ENCODE data around the gene AMPH.

Gene AMPH

GRCh38 chr7:38463277-38464225 is 167.6 kb downstream of the AMPH start:
- Histone ChIP-seq H3K27me3 (ENCODE audit: insufficient read depth, low read length) (no peaks in the 10 kb centered on the region), H3K79me2 (ENCODE audit: control insufficient read depth, insufficient read depth, low read length, unreplicated experiment) (no peaks in the 10 kb centered on the region), H3K27ac (ENCODE audit: low read depth, low read length) (peak overlapping the region; percentile 72), H3K4me1 (ENCODE audit: control insufficient read depth, insufficient read depth, low read length, unreplicated experiment) (peaks cover 15% of the 10 kb centered on the region), H3K36me3 (ENCODE audit: insufficient read depth, low read length) (peaks cover 4% of the 10 kb centered on the region; the same call in 1 of the 2 replicates), H2AFZ (ENCODE audit: low read length, unreplicated experiment) (peak overlapping the region; percentile 72), H3K4me3 (ENCODE audit: low read depth, low read length) (peak overlapping the region; percentile 48)

GRCh38 chr7:38462819-38463218 is 168.4 kb downstream of the AMPH start:
- peak overlapping the region; percentile 72 for H3K27ac ChIP-seq (ENCODE audit: low read depth, low read length)
- H3K4me3 ChIP-seq (ENCODE audit: low read depth, low read length): peak overlapping the region; percentile 48
- no peaks in the 10 kb centered on the region for H3K79me2 ChIP-seq (ENCODE audit: control insufficient read depth, insufficient read depth, low read length, unreplicated experiment)
- H3K4me1 ChIP-seq (ENCODE audit: control insufficient read depth, insufficient read depth, low read length, unreplicated experiment): peaks cover 15% of the 10 kb centered on the region
- H3K36me3 ChIP-seq (ENCODE audit: insufficient read depth, low read length): peaks cover 4% of the 10 kb centered on the region; the same call in 1 of the 2 replicates
- H3K27me3 ChIP-seq (ENCODE audit: insufficient read depth, low read length): no peaks in the 10 kb centered on the region
- peak overlapping the region; percentile 26 for H2AFZ ChIP-seq (ENCODE audit: low read length, unreplicated experiment)

DNA sequence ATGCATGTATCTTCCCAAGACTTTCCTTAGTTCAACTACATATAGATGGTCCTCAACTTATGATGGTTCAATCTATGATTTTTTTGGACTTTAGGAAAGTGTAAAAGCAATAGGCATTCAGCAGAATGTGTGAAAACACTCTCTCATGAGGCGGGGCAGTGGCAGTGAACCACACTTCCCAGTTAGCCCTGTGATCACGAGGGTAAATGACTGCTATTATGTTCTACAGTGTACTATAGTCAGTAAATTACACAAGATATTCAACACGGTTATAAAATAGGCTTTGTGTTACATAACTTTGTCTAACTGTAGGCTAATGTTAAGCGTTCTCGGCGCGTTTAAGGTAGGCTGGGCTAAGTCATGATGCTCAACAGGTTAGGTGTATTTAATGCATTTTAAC is 169.3 kb downstream of the AMPH start:
- H3K4me1 ChIP-seq (ENCODE audit: control insufficient read depth, insufficient read depth, low read length, unreplicated experiment): peaks cover 15% of the 10 kb centered on the region
- H3K36me3 ChIP-seq (ENCODE audit: insufficient read depth, low read length): peaks cover 4% of the 10 kb centered on the region; the same call in 1 of the 2 replicates
- H3K27ac ChIP-seq (ENCODE audit: low read depth, low read length): no peak overlapping the region
- no peak overlapping the region for H2AFZ ChIP-seq (ENCODE audit: low read length, unreplicated experiment)
- no peaks in the 10 kb centered on the region for H3K27me3 ChIP-seq (ENCODE audit: insufficient read depth, low read length)
- no peaks in the 10 kb centered on the region for H3K79me2 ChIP-seq (ENCODE audit: control insufficient read depth, insufficient read depth, low read length, unreplicated experiment)
- H3K4me3 ChIP-seq (ENCODE audit: low read depth, low read length): no peak overlapping the region

GRCh38 chr7:38453826-38454225 is 177.3 kb downstream of the AMPH start:
- no peak overlapping the region for H2AFZ ChIP-seq (ENCODE audit: low read length, unreplicated experiment)
- H3K36me3 ChIP-seq (ENCODE audit: insufficient read depth, low read length): no peaks in the 10 kb centered on the region
- H3K79me2 ChIP-seq (ENCODE audit: control insufficient read depth, insufficient read depth, low read length, unreplicated experiment): no peaks in the 10 kb centered on the region
- no peak overlapping the region for H3K27ac ChIP-seq (ENCODE audit: low read depth, low read length)
- H3K4me1 ChIP-seq (ENCODE audit: control insufficient read depth, insufficient read depth, low read length, unreplicated experiment): peaks cover 6% of the 10 kb centered on the region
- no peak overlapping the region for H3K4me3 ChIP-seq (ENCODE audit: low read depth, low read length)
- no peaks in the 10 kb centered on the region for H3K27me3 ChIP-seq (ENCODE audit: insufficient read depth, low read length)

GRCh38 chr7:38453168-38453567 is 178.0 kb downstream of the AMPH start:
- Histone ChIP-seq H3K4me3 (ENCODE audit: low read depth, low read length) (no peak overlapping the region), H3K4me1 (ENCODE audit: control insufficient read depth, insufficient read depth, low read length, unreplicated experiment) (peaks cover 12% of the 10 kb centered on the region), H3K79me2 (ENCODE audit: control insufficient read depth, insufficient read depth, low read length, unreplicated experiment) (no peaks in the 10 kb centered on the region), H3K27ac (ENCODE audit: low read depth, low read length) (no peak overlapping the region), H2AFZ (ENCODE audit: low read length, unreplicated experiment) (no peak overlapping the region), H3K36me3 (ENCODE audit: insufficient read depth, low read length) (no peaks in the 10 kb centered on the region), H3K27me3 (ENCODE audit: insufficient read depth, low read length) (no peaks in the 10 kb centered on the region)

DNA sequence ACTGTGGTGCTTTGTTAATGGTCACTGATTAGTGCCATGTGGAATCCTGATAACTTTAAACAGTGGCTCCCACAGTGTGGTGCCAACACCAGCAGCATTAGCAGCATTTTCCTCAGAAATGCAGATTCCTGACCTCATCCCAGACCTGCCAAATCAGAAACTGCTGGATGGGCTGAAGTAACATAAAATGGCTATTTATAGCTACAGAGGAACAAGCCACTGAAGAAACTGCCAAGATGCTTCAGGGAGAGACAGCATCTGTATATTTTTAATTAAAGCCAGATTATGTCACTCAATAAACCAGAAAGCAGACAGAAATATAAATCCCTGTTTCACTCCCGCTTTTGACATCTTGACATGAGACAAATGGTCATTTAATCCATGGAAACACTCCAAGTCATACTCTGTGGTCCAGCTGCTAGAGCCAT is 178.5 kb downstream of the AMPH start:
- Histone ChIP-seq H3K4me3 (ENCODE audit: low read depth, low read length) (no peak overlapping the region), H3K27me3 (ENCODE audit: insufficient read depth, low read length) (no peaks in the 10 kb centered on the region), H3K79me2 (ENCODE audit: control insufficient read depth, insufficient read depth, low read length, unreplicated experiment) (no peaks in the 10 kb centered on the region), H3K36me3 (ENCODE audit: insufficient read depth, low read length) (no peaks in the 10 kb centered on the region), H2AFZ (ENCODE audit: low read length, unreplicated experiment) (no peak overlapping the region), H3K4me1 (ENCODE audit: control insufficient read depth, insufficient read depth, low read length, unreplicated experiment) (peaks cover 17% of the 10 kb centered on the region), H3K27ac (ENCODE audit: low read depth, low read length) (no peak overlapping the region)

GRCh38 chr7:38451840-38452239 is 179.3 kb downstream of the AMPH start:
- no peak overlapping the region for H2AFZ ChIP-seq (ENCODE audit: low read length, unreplicated experiment)
- H3K4me1 ChIP-seq (ENCODE audit: control insufficient read depth, insufficient read depth, low read length, unreplicated experiment): peaks cover 21% of the 10 kb centered on the region
- H3K27ac ChIP-seq (ENCODE audit: low read depth, low read length): no peak overlapping the region
- no peaks in the 10 kb centered on the region for H3K36me3 ChIP-seq (ENCODE audit: insufficient read depth, low read length)
- no peak overlapping the region for H3K4me3 ChIP-seq (ENCODE audit: low read depth, low read length)
- H3K79me2 ChIP-seq (ENCODE audit: control insufficient read depth, insufficient read depth, low read length, unreplicated experiment): no peaks in the 10 kb centered on the region
- H3K27me3 ChIP-seq (ENCODE audit: insufficient read depth, low read length): no peaks in the 10 kb centered on the region

DNA sequence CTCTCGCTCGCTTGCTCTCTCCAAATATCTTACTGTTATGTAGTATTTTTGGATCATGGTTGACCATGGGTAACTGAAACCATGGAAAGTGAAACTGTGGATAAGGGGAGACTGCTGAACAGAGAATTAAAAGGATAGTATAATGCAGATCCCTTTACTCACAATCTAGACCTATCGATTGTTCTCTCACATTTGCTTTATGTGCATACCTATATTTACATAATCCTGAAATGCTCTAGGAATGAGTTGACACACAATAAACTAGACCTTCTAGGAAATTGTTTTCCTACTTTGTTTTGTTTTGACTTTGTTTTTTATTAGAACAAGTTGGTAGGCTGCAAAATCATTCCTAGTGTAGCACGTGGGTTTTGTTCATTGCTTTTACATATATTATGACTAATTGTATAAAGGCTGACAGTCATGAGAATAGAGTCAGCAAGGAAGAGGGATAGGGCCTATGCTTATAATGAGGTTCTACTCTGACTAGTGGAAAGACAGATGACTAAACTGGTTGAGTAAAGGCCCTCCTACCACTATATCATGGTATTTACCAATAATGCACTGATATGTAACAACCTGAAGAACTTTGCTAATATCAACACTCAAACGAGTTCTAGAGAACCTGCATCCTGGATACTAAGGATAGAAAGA is 182.5 kb downstream of the AMPH start:
- Histone ChIP-seq H3K27ac (ENCODE audit: low read depth, low read length) (peak overlapping the region; percentile 35), H3K27me3 (ENCODE audit: insufficient read depth, low read length) (no peaks in the 10 kb centered on the region)

DNA sequence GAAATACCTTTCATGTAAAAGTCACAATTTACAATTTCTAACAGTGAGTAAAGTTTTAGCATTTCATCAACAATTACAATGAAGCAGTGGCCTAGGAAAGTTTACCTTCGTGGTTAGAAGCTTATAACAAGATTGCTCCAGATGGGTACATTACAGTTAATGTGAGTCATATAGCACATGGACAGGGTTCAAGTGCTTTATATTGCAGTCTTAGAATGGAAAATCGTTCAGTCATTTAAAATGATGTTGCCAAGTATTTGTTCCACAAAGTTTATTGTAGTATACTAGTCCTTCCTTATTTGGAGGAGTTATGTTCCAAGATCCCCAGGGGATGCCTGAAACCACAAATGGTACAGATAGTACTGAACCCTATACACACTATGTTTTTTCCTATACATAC is 183.1 kb downstream of the AMPH start:
- Histone ChIP-seq H3K27ac (ENCODE audit: low read depth, low read length) (peak overlapping the region; percentile 35), H3K4me1 (ENCODE audit: control insufficient read depth, insufficient read depth, low read length, unreplicated experiment) (peaks cover 21% of the 10 kb centered on the region), H3K27me3 (ENCODE audit: insufficient read depth, low read length) (no peaks in the 10 kb centered on the region), H3K79me2 (ENCODE audit: control insufficient read depth, insufficient read depth, low read length, unreplicated experiment) (no peaks in the 10 kb centered on the region), H3K4me3 (ENCODE audit: low read depth, low read length) (no peak overlapping the region), H2AFZ (ENCODE audit: low read length, unreplicated experiment) (no peak overlapping the region), H3K36me3 (ENCODE audit: insufficient read depth, low read length) (no peaks in the 10 kb centered on the region)

More for the DNA sequence above, 182.5 kb downstream of the AMPH start:
- no peak overlapping the region for H3K4me3 ChIP-seq (ENCODE audit: low read depth, low read length)
- no peaks in the 10 kb centered on the region for H3K36me3 ChIP-seq (ENCODE audit: insufficient read depth, low read length)
- peaks cover 21% of the 10 kb centered on the region for H3K4me1 ChIP-seq (ENCODE audit: control insufficient read depth, insufficient read depth, low read length, unreplicated experiment)
- no peak overlapping the region for H2AFZ ChIP-seq (ENCODE audit: low read length, unreplicated experiment)
- H3K79me2 ChIP-seq (ENCODE audit: control insufficient read depth, insufficient read depth, low read length, unreplicated experiment): no peaks in the 10 kb centered on the region

GRCh38 chr7:38438970-38439369 is 192.2 kb downstream of the AMPH start:
- H3K4me1 ChIP-seq (ENCODE audit: control insufficient read depth, insufficient read depth, low read length, unreplicated experiment): no peaks in the 10 kb centered on the region

More at GRCh38 chr7:38438970-38439369, 192.2 kb downstream of the AMPH start:
- Histone ChIP-seq H3K27me3 (ENCODE audit: insufficient read depth, low read length) (no peaks in the 10 kb centered on the region), H2AFZ (ENCODE audit: low read length, unreplicated experiment) (no peak overlapping the region), H3K36me3 (ENCODE audit: insufficient read depth, low read length) (no peaks in the 10 kb centered on the region), H3K79me2 (ENCODE audit: control insufficient read depth, insufficient read depth, low read length, unreplicated experiment) (no peaks in the 10 kb centered on the region), H3K27ac (ENCODE audit: low read depth, low read length) (no peak overlapping the region), H3K4me3 (ENCODE audit: low read depth, low read length) (no peak overlapping the region)
